Upper lobe of left lung (tissue), 6 donors: ENCODE measurements around the gene PTPN5. TPM values are rescaled to one million over a fixed set of nuclear protein-coding genes. Genes with fewer than 3 reads are reported as not detected.
A peak's percentile ranks its signal among the peaks of the same experiment; 100 is the strongest.

Experiments used
- ATAC-seq, 2 donors: fragments of 200-7000 bp; cut with Tn5 transposase; one replicate each; pipeline ENCODE4 v1.9.1; 2022; ENCODE audit warnings: mild to moderate bottlenecking in 2 of 2, moderate library complexity in 2 of 2; ENCODE audit not compliant: low FRiP score in 2 of 2
- DNase-seq, 2 donors: peaks; one replicate each; pipeline ENCODE4 v3.0.0-alpha.2; 2019 to 2020
- H3K27ac ChIP-seq, 4 donors: fragments of 200-600 bp; sonication (generic); one replicate each; pipeline ENCODE4 v1.5.1; 2016 to 2019
- H3K27me3 ChIP-seq, 4 donors: fragments of 200-600 bp; sonication (generic); one replicate each; pipeline ENCODE4 v1.5.1; 2017 to 2019
- H3K36me3 ChIP-seq, 4 donors: fragments of 200-600 bp; sonication (generic); one replicate each; pipeline ENCODE4 v1.5.1; 2016 to 2019
- H3K4me1 ChIP-seq, 4 donors: fragments of 200-600 bp; sonication (generic); one replicate each; pipeline ENCODE4 v1.5.1; 2018 to 2019
- H3K4me3 ChIP-seq, 4 donors: fragments of 200-600 bp; sonication (generic); one replicate each; pipeline ENCODE4 v1.5.1; 2017 to 2019; ENCODE audit warnings: mild to moderate bottlenecking in 2 of 4, moderate library complexity in 1 of 4
- H3K9me3 ChIP-seq, 4 donors: fragments of 200-600 bp; sonication (generic); one replicate each; pipeline ENCODE4 v1.5.1; 2018 to 2019
- EP300 ChIP-seq, 4 donors: sonication (generic); formaldehyde crosslinking; IDR thresholded peaks; one replicate each; pipeline ENCODE4 v1.5.1; 2017; ENCODE audit warnings: antibody characterized with exemption in 4 of 4, control low read depth in 2 of 4
- POLR2A ChIP-seq, 4 donors: fragments of 450-650 bp; IDR thresholded peaks; one replicate each; pipeline ENCODE4 v1.5.1; 2016 to 2017; ENCODE audit warnings: antibody characterized with exemption in 4 of 4, mild to moderate bottlenecking in 2 of 4
- POLR2AphosphoS5 ChIP-seq, 2 donors: sonication (generic); formaldehyde crosslinking; IDR thresholded peaks; one replicate each; pipeline ENCODE4 v1.5.1; 2017; ENCODE audit warnings: antibody characterized with exemption in 2 of 2
- WGBS, 2 donors: methylation state at CpG; one replicate each; pipeline ENCODE4 v1.1.5; 2017 to 2018; 5-methylcytosine and 5-hydroxymethylcytosine counted together
- total RNA-seq, 6 donors: library from RNA; depleted of rRNA in 4 of 6; stranded (reverse); fragments of >200 nt in 4 of 6; gene quantifications; one replicate each; pipeline versions ENCODE4 v1.1.0 to v1.2.1, GENCODE V29; 2016 to 2021
- TF ChIP-seq, protein P1 (sequence below), 6 experiments: fragments of 450-650 bp in 4 of 6; fragments of 200-600 bp in 2 of 6; sonication (generic) in 2 of 6; IDR thresholded peaks; one replicate each; pipeline ENCODE4 v1.5.1; 2016 to 2019; ENCODE audit warnings: antibody characterized with exemption in 6 of 6
- donor health status: DM: no; HTN: no; CAD: no; lungs with moderate emphysema.
- donor health status: DM: no; HTN: yes; CAD: no; lungs with severe emphysema.

The PTPN5 gene
- total RNA-seq, 6 donors from 2014 or later, result 0.31 to 1.8 (median 1.0) TPM; not detected in 2

GRCh38 chr11:18770479-18771125, 21.0 kb downstream of the PTPN5 start:
- no peak for DNase-seq
- Histone ChIP-seq H3K4me3 (no peak overlapping the region), H3K27ac (no peak overlapping the region), H3K4me1 (no peaks in the 10 kb centered on the region), H3K9me3 (no peaks in the 10 kb centered on the region), H3K36me3 (no peaks in the 10 kb centered on the region), H3K27me3 (no peaks in the 10 kb centered on the region)
- no peak for ATAC-seq
- TF ChIP-seq EP300 (IDR thresholded peaks at IDR 0.05) (no peak), POLR2AphosphoS5 (IDR thresholded peaks at IDR 0.05) (no peak), POLR2A (IDR thresholded peaks at IDR 0.05) (no peak)
- TF ChIP-seq, protein P1, sequence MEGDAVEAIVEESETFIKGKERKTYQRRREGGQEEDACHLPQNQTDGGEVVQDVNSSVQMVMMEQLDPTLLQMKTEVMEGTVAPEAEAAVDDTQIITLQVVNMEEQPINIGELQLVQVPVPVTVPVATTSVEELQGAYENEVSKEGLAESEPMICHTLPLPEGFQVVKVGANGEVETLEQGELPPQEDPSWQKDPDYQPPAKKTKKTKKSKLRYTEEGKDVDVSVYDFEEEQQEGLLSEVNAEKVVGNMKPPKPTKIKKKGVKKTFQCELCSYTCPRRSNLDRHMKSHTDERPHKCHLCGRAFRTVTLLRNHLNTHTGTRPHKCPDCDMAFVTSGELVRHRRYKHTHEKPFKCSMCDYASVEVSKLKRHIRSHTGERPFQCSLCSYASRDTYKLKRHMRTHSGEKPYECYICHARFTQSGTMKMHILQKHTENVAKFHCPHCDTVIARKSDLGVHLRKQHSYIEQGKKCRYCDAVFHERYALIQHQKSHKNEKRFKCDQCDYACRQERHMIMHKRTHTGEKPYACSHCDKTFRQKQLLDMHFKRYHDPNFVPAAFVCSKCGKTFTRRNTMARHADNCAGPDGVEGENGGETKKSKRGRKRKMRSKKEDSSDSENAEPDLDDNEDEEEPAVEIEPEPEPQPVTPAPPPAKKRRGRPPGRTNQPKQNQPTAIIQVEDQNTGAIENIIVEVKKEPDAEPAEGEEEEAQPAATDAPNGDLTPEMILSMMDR (IDR thresholded peaks at IDR 0.05), result no peak
- WGBS, 2 donors, result 73 to 82% methylated on average over 11 of the region's 11 CpGs

- H3K27ac ChIP-seq, result no peak overlapping the region
- H3K9me3 ChIP-seq, result no peaks in the 10 kb centered on the region
- DNase-seq (no peak), ATAC-seq (no peak)
- no peaks in the 10 kb centered on the region for H3K36me3 ChIP-seq
- H3K4me3 ChIP-seq, result no peak overlapping the region
- H3K27me3 ChIP-seq, result no peaks in the 10 kb centered on the region
- 47 to 53% methylated on average over 7 to 8 of the region's 8 CpGs for WGBS, 2 donors
- no peaks in the 10 kb centered on the region for H3K4me1 ChIP-seq
- TF ChIP-seq POLR2A (IDR thresholded peaks at IDR 0.05), result no peak
- no peak for TF ChIP-seq EP300 (IDR thresholded peaks at IDR 0.05)
- TF ChIP-seq, protein P1 (IDR thresholded peaks at IDR 0.05), result no peak
- no peak for TF ChIP-seq POLR2AphosphoS5 (IDR thresholded peaks at IDR 0.05)
Observed at GRCh38 chr11:18769802-18770456, 21.7 kb downstream of the PTPN5 start.

DNA sequence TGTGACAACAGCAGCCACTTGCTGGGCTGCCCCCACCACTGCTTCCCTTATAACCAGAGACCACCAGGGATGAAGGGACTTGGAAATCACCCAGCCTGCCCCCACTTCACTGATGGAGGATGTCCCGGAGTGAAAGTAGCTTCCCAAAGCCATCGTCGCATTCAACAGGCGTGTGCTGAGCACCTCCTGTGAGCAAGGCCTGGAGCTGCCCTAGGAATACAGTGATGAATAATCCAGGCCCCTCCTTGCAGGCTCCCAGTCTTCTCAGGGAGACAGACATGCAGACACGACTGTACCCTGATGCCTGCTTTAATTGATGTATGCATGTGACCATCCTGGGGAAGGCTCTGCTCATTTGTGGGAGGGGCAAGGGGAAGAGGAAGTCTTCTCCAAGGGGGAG, 22.6 kb downstream of the PTPN5 start:
- no peak overlapping the region for H3K27ac ChIP-seq
- no peaks in the 10 kb centered on the region for H3K36me3 ChIP-seq
- TF ChIP-seq, protein P1 (IDR thresholded peaks at IDR 0.05), result no peak
- TF ChIP-seq EP300 (IDR thresholded peaks at IDR 0.05), result no peak
- TF ChIP-seq POLR2AphosphoS5 (IDR thresholded peaks at IDR 0.05), result no peak
- no peak for TF ChIP-seq POLR2A (IDR thresholded peaks at IDR 0.05)
- H3K27me3 ChIP-seq, result no peaks in the 10 kb centered on the region
- H3K9me3 ChIP-seq, result no peaks in the 10 kb centered on the region
- no peak for DNase-seq
- no peak for ATAC-seq
- no peak overlapping the region for H3K4me3 ChIP-seq
- H3K4me1 ChIP-seq, result peaks cover 0 to 3% (median 1%) of the 10 kb centered on the region in 4 donors
- 80 to 83% methylated on average over 5 of the region's 5 CpGs for WGBS, 2 donors

DNA sequence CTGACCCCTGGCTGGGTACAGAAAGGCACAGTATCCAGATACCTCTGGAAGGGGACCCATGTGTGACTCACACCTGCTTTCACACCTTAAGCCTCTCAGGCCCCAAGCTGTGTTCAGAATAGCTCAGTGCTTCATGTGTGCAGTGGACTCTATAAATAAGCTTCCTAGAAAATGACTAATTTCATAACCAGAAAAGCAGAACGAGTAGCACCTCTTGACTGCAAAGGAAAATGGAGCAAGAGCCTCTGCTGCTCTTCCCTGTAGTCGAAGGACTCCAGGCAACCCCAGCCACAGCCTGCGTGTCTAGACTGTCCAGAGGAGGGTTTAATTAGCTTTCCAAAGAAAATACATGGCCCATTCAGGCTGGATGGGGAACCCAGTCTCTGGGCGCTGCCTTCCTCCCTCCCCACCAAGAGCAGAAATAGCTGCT, 23.1 kb downstream of the PTPN5 start:
- no peak overlapping the region for H3K27ac ChIP-seq

More for the DNA sequence above, 23.1 kb downstream of the PTPN5 start:
- Histone ChIP-seq H3K36me3 (no peaks in the 10 kb centered on the region), H3K4me3 (no peak overlapping the region), H3K4me1 (peaks cover 0 to 5% (median 2%) of the 10 kb centered on the region in 4 donors), H3K9me3 (no peaks in the 10 kb centered on the region), H3K27me3 (no peaks in the 10 kb centered on the region)
- 56 to 67% methylated on average over 4 of the region's 4 CpGs for WGBS, 2 donors
- DNase-seq (peak in 1 of 2 donors; percentile 38), ATAC-seq (peak in 1 of 2 donors; percentile 16)
- TF ChIP-seq POLR2AphosphoS5 (IDR thresholded peaks at IDR 0.05) (no peak), EP300 (IDR thresholded peaks at IDR 0.05) (no peak), POLR2A (IDR thresholded peaks at IDR 0.05) (no peak)
- TF ChIP-seq, protein P1 (IDR thresholded peaks at IDR 0.05), result no peak
